Breast epithelium (tissue), 4 donors: Measurements from ENCODE around the gene MOCS2. TPM values are rescaled to one million over a fixed set of nuclear protein-coding genes. Genes with fewer than 3 reads are reported as not detected.

Experiments used
- DNase-seq, 2 donors: peaks; one replicate each; pipeline ENCODE4 v3.0.0-alpha.2; 2019; ENCODE audit warnings: low spot score in 2 of 2
- H3K27ac ChIP-seq, 2 donors: fragments of 200-600 bp; sonication (generic) in 1 of 2; one replicate each; pipeline ENCODE4 v1.5.1; 2016 to 2019; ENCODE audit warnings: mild to moderate bottlenecking in 1 of 2
- H3K27me3 ChIP-seq, 2 donors: fragments of 200-600 bp; sonication (generic) in 1 of 2; one replicate each; pipeline versions ENCODE4 v1.5.1 to v1.6.0; 2017 to 2019; ENCODE audit warnings: control low read depth in 1 of 2, mild to moderate bottlenecking in 1 of 2
- H3K36me3 ChIP-seq: fragments of 200-600 bp; one replicate; pipeline ENCODE4 v1.5.1; 2019
- H3K4me1 ChIP-seq, 2 donors: fragments of 200-600 bp; sonication (generic); one replicate each; pipeline ENCODE4 v1.5.1; 2016 to 2019; ENCODE audit warnings: control low read depth in 1 of 2
- H3K4me3 ChIP-seq, 3 donors: fragments of 200-600 bp; sonication (generic); 1 replicate in 2 of 3; 2 replicates in 1 of 3; pipeline ENCODE4 v1.5.1; 2016 to 2019; ENCODE audit warnings: mild to moderate bottlenecking in 3 of 3, moderate library complexity in 2 of 3
- H3K9me3 ChIP-seq, 2 donors: fragments of 200-600 bp; sonication (generic) in 1 of 2; one replicate each; pipeline ENCODE4 v1.5.1; 2016 to 2019; ENCODE audit warnings: control low read depth in 1 of 2
- POLR2A ChIP-seq: fragments of 450-650 bp; IDR thresholded peaks from one replicate; pipeline ENCODE4 v1.6.1; 2016; ENCODE audit warnings: antibody characterized with exemption, mild to moderate bottlenecking, moderate library complexity
- POLR2AphosphoS5 ChIP-seq, 3 donors: sonication (generic); formaldehyde crosslinking; IDR thresholded peaks; one replicate each; pipeline ENCODE4 v1.6.1; 2017; ENCODE audit warnings: antibody characterized with exemption in 3 of 3
- intact Hi-C: fragments of 100-400 bp; cut with DNase I; formaldehyde crosslinking; loops from one replicate; pipeline ENCODE4 v1.15.1; 2023; ENCODE audit warnings: low total_unique reads
- total RNA-seq, 3 donors: library from RNA; depleted of rRNA; stranded (reverse); fragments of >200 nt; gene quantifications; one replicate each; pipeline ENCODE4 v1.1.0, GENCODE V29; 2016
- TF ChIP-seq, protein P1 (sequence below), 3 donors: fragments of 450-650 bp; IDR thresholded peaks; one replicate each; pipeline ENCODE4 v1.5.1; 2016 to 2017; ENCODE audit warnings: antibody characterized with exemption in 3 of 3, mild to moderate bottlenecking in 3 of 3, moderate library complexity in 3 of 3

MOCS2 gene
- total RNA-seq, 3 donors from 2014 or later, result 48.2 to 58.6 (median 56.2) TPM

DNA sequence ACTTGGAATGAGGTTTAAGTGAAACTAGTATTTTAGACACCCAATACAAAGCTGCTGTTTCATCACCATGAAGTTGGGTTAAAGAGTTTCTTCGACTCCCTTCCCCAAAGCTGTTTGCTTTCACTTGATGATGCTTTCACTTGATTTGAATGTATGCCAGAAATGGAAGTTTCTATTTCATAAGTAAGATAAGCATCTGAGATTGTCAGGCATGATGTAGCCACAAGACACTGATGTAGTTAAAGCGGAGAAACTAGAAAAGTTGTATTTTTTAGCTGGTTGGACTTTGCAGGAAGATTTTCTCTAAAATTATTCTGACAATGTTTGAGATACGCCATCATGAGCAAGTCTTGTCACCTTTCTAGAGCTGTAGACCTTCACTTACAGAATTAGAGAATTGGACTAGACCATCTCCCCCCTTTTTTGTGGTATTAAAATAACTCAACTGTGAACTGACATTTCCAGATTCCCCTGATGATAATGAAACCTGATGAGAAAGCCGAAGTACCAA lies 20.0 kb downstream of the MOCS2 start:
- H3K4me3 ChIP-seq, result no peak overlapping the region
- peak overlapping the region; percentile 14 to 31 for H3K27ac ChIP-seq
- no peaks in the 10 kb centered on the region for H3K27me3 ChIP-seq
- intact Hi-C loops, result no loop called here
- no peaks in the 10 kb centered on the region for H3K36me3 ChIP-seq
- no peak for DNase-seq
- TF ChIP-seq POLR2AphosphoS5 (IDR thresholded peaks at IDR 0.05) (no peak), POLR2A (no peak)
- TF ChIP-seq, protein P1, sequence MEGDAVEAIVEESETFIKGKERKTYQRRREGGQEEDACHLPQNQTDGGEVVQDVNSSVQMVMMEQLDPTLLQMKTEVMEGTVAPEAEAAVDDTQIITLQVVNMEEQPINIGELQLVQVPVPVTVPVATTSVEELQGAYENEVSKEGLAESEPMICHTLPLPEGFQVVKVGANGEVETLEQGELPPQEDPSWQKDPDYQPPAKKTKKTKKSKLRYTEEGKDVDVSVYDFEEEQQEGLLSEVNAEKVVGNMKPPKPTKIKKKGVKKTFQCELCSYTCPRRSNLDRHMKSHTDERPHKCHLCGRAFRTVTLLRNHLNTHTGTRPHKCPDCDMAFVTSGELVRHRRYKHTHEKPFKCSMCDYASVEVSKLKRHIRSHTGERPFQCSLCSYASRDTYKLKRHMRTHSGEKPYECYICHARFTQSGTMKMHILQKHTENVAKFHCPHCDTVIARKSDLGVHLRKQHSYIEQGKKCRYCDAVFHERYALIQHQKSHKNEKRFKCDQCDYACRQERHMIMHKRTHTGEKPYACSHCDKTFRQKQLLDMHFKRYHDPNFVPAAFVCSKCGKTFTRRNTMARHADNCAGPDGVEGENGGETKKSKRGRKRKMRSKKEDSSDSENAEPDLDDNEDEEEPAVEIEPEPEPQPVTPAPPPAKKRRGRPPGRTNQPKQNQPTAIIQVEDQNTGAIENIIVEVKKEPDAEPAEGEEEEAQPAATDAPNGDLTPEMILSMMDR (IDR thresholded peaks at IDR 0.05), result no peak
- no peaks in the 10 kb centered on the region for H3K9me3 ChIP-seq
- peaks cover 0 to 4% of the 10 kb centered on the region in 2 donors for H3K4me1 ChIP-seq

DNA sequence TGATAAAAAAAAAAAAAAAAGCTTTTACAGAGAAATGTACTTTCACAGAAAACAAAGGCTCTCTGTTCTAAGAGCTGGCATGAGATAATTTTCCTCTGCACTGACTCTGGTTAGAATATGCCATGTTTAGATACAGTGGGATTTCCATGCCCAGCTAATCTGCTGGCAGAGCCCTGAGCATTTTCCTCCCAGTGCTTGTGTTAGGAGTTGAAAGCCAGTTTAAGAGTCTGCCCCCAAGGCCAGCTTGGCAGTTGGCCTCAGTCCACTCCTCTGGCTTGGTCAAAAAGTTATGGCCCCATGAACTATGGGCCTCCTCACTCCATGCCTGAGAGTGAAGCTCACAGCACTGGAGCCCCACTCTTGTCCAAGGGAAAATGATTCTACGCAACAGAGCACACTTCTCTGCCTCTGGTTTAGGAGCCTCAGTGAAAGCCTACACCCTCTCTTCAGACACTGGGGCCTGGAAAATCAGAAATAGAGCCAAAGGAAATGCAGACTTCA lies 21.9 kb downstream of the MOCS2 start:
- Histone ChIP-seq H3K9me3 (no peaks in the 10 kb centered on the region), H3K27me3 (no peaks in the 10 kb centered on the region), H3K4me1 (peaks cover 0 to 4% of the 10 kb centered on the region in 2 donors), H3K36me3 (no peaks in the 10 kb centered on the region), H3K4me3 (no peak overlapping the region), H3K27ac (peak overlapping the region; percentile 8 to 33)
- intact Hi-C loops, result no loop called here
- TF ChIP-seq, protein P1 (IDR thresholded peaks at IDR 0.05), result no peak
- TF ChIP-seq POLR2A (no peak), POLR2AphosphoS5 (IDR thresholded peaks at IDR 0.05) (no peak)
- DNase-seq, result no peak

DNA sequence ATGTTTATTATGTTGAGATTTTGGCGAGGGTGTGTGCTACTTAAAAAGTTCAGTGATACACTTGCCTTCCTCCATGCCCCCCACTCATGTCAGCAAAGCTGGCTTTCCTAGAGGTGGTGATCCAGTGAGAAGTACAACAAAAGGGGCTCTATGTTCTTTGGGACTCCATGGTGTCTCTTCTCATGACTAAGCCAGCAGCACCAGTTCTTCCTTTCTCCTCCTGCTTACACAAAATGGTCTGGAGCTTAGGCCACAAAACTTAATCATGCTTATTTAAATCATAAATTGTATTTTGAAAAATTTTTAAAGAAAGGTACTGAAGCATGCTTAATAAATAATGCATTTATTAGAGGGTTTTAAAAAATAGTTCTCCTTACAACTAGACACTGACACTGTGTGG lies 22.4 kb downstream of the MOCS2 start:
- intact Hi-C loops, result no loop called here
- no peaks in the 10 kb centered on the region for H3K9me3 ChIP-seq
- no peak for DNase-seq
- no peaks in the 10 kb centered on the region for H3K36me3 ChIP-seq
- H3K4me3 ChIP-seq, result no peak overlapping the region
- TF ChIP-seq POLR2A (no peak), POLR2AphosphoS5 (IDR thresholded peaks at IDR 0.05) (no peak)
- TF ChIP-seq, protein P1 (IDR thresholded peaks at IDR 0.05), result no peak
- H3K27me3 ChIP-seq, result no peaks in the 10 kb centered on the region
- peak overlapping the region in 1 of 2 donors; percentile 4 for H3K27ac ChIP-seq
- H3K4me1 ChIP-seq, result peaks cover 0 to 4% of the 10 kb centered on the region in 2 donors

DNA sequence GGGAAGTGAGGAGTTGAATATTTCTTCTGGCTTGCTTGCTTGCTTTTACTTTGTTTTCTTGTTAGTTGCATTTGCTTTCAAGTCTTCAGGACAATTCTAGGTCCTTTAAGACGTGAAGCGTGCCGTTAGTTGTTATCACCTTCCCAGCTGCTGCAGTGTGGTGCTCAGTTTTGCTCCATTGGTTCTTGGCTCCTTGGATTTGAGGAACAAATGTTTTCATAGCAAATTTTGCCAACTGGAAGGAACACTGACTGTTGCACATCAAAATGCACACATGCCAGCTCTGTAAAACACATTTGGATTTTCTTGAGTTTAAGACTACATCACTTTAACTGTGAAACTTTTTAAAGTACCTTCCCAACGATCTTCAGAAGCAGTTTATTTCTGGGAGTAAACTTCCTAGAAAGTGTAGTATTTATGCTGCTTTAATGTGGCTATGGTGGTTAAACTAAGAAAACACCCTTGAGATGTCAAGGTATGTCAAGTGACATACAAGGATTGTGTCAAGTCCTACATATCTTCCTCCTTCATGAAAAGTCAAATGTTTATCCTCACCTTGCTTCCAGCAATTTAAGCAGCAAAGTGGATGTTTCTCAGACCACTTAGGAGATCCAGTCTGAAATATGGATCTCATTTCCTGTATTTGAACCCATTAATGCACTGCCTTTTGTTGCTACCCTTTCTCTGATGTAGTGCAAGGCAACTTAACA lies 24.9 kb downstream of the MOCS2 start:
- Histone ChIP-seq H3K36me3 (no peaks in the 10 kb centered on the region), H3K27me3 (no peaks in the 10 kb centered on the region), H3K4me1 (peaks cover 0 to 3% of the 10 kb centered on the region in 2 donors), H3K9me3 (no peaks in the 10 kb centered on the region), H3K4me3 (no peak overlapping the region), H3K27ac (no peak overlapping the region)
- intact Hi-C loops, result no loop called here
- DNase-seq, result no peak
- TF ChIP-seq POLR2A (no peak), POLR2AphosphoS5 (IDR thresholded peaks at IDR 0.05) (no peak)
- TF ChIP-seq, protein P1 (IDR thresholded peaks at IDR 0.05), result no peak

DNA sequence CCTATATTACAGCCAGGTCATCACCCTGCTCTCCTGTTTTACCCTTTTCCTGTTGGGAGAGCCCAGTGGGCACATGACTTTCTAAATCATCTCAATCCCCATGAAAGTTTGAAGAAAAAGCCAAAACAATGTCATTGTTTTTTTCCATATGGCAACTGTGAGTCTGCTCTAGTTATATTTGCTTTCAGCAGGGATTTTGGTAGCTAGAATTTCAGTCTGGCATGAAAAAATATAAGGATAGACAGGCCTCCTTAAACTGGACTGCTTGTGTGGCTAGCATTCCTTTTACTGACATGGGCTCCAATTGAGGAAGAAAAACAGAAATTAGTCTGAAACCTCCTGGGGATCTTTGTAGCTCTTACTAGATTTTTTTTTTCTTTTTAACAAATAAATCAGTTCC lies 25.6 kb downstream of the MOCS2 start:
- H3K4me1 ChIP-seq, result no peaks in the 10 kb centered on the region
- intact Hi-C loops, result no loop called here
- no peak for TF ChIP-seq POLR2AphosphoS5 (IDR thresholded peaks at IDR 0.05)
- TF ChIP-seq, protein P1 (IDR thresholded peaks at IDR 0.05), result no peak
- no peaks in the 10 kb centered on the region for H3K36me3 ChIP-seq
- no peaks in the 10 kb centered on the region for H3K27me3 ChIP-seq
- H3K9me3 ChIP-seq, result no peaks in the 10 kb centered on the region
- no peak overlapping the region for H3K4me3 ChIP-seq
- no peak for DNase-seq
- no peak overlapping the region for H3K27ac ChIP-seq
